NCI-H524 (cell line): ENCODE data around the gene RNASEH2C.
"Not testable (repeated sequence)": the region's sequence is repeated elsewhere in the genome, so short reads cannot be mapped to it uniquely, and the experiment has no call there.

Experiments used
- DNase-seq, 2 experiments: peaks; one replicate each; lab custom pipeline; 2025; lab: John Stamatoyannopoulos, UW

The RNASEH2C gene

DNA sequence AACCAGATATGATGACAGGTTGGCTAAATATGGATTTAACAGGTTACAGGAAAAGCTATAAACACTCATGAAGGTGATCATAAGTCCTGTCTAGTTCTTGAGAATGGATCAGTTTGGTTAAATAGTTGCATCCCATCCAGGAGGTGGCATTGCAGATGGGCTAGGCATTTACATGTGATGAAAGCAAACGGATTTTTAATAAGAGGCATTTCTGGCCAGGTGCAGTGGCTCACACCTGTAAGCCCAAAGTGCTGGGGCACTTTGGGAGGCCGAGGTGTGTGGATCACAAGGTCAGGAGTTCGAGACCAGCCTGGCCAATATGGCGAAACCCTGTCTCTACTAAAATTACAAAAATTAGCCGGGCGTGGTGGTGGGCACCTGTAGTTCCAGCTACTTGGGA, 37.1 kb downstream of the RNASEH2C start:
- DNase-seq = not testable (repeated sequence)

DNA sequence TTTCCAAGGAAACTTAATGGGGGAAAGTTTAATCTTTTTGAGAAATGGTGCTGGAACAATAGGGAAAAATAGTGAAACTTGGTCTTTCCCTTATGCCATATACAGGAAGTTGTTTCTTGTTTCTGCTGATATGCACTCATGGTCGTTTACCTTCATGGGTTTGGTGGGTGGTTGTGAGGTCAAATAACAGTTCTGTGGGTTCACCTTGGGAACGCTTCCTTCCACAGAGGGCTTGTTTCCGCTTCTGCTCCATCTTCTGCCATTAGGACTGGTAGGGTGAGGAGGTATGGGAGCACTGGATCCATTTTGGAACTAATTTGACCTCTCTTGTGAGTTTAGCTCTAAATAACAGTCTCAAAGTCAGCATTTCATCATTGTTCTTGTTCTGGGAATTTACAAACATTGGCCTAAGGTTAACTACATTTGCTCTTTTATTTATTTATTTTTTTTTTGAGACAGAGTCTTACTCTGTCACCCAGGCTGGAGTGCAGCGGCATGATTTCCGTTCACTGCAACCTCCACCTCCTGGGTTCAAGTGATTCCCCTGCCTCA, 40.3 kb downstream of the RNASEH2C start:
- no peak for DNase-seq

DNA sequence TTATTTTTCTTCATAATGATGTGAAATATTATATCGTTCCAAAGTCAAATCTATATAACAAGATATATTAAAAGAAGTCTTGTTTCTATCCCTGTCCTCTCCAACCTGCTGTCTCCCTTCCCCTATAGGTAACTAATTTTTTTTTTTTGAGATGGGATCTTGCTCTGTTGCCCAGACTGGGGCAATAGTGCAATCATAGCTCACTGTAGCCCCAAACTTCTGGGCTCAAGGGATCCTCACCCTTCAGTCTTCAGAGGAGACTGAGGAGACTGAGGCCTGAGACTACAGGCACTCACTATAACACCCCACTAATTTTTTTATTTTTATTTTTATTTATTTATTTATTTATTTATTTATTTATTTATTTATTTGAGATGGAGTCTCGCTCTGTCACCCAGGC, 47.6 kb downstream of the RNASEH2C start:
- no peak for DNase-seq

DNA sequence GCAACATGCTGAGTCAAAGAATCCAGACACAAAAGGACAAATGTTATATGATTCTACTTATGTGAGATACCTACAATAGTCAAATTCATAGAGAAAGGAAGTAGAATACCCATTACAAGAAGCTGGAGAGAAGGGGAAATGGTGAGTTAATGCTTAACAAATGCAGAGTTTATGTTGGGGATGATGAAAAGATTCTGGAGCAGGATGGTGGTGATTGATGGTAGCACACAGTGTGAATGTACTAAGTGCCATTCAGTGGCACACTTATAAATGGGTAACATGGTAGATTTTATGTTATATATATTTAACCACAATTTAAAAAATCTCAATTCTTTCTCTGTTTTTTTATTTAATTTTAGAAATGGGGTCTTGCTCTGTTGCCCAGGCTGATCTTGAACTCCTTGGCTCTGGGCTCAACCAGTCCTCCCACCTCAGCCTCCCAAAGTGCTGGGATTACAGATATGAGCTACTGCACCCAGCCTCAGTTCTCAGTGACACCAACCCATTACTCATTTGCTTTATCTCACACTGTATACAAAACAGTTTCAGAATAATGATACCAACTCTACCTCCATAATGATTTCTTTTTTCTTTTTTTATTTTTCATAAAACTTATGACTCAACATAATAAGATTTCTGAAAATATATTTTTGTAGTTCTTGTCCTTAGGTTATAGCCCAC, 48.3 kb downstream of the RNASEH2C start:
- no peak for DNase-seq
